ENCODE results near the gene LENG8. TPM values are rescaled to one million over a fixed set of nuclear protein-coding genes. Genes with fewer than 3 reads are reported as not detected.

LENG8 gene
- polyA plus RNA-seq, 6 donors from 2014 or later, result 4.0 to 17.4 (median 8.6) TPM

DNA sequence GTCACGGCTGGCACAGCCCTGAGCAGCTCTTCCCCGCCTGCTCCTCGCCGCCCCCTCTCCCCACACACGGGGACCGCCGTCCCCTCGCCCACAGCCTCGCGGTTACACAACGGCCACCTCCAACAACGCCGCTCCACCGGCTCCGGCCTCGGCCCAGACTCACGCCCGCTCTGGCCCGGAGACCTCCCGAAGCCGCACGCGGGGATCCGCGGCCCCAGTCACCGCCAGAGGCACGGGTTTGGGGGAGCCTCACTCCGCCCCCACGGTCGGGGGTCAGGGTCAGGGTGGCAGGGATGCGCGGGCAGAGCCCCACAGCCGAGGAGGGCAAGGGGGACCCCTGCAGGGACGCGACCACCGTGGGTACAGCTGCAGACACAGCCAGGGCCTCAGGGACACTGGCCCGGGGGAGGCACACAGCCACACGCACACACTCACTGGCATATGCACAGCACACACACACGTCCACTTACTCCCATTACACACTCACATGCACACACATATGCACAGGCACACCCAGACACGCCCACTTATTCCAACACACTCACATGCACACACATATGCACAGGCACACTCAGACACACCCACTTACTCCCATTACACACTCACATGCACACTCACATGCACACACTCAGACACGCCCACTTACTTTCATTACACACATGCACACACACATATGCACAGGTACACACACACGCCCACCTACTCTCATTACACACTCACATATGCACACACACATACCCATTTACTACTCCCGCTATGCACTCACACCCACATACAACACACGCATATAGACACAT is 32.1 kb upstream of the LENG8 start:
- H3K4me3 Mint-ChIP-seq, result peak overlapping the region in 2 of 8 donors; percentile 0 to 64
- peaks cover 18 to 23% (median 21%) of the 10 kb centered on the region in 3 donors for H3K4me1 Mint-ChIP-seq
- DNase-seq, result no peak
- peaks cover 0 to 12% (median 4%) of the 10 kb centered on the region in 7 donors for H3K9me3 Mint-ChIP-seq
- H3K36me3 Mint-ChIP-seq, result peaks cover 0 to 25% of the 10 kb centered on the region in 2 donors
- no peak for ATAC-seq (ENCODE audit: low read depth in 2 of 2)
- peaks cover 44 to 62% (median 48%) of the 10 kb centered on the region in 3 donors for H3K27me3 Mint-ChIP-seq
- peak overlapping the region in 2 of 6 donors; percentile 8 to 17 for H3K27ac Mint-ChIP-seq

- peaks cover 0 to 22% of the 10 kb centered on the region in 2 donors for H3K36me3 Mint-ChIP-seq
- peaks cover 0 to 10% (median 4%) of the 10 kb centered on the region in 7 donors for H3K9me3 Mint-ChIP-seq
- H3K27me3 Mint-ChIP-seq, result peaks cover 39 to 66% (median 51%) of the 10 kb centered on the region in 3 donors
- H3K4me1 Mint-ChIP-seq, result peaks cover 18 to 25% (median 21%) of the 10 kb centered on the region in 3 donors
- DNase-seq, result no peak
- peak overlapping the region in 1 of 6 donors; percentile 1 for H3K27ac Mint-ChIP-seq
- peak; percentile 24 to 33 for ATAC-seq (ENCODE audit: low read depth in 2 of 2)
- peak overlapping the region in 5 of 8 donors; percentile 17 to 80 (median 58) for H3K4me3 Mint-ChIP-seq
These were observed 30.7 kb upstream of the LENG8 start for GRCh38 chr19:54418030-54418929.

GRCh38 chr19:54418930-54419800 is 29.8 kb upstream of the LENG8 start:
- Mint-ChIP-seq H3K9me3 (peaks cover 0 to 3% (median 2%) of the 10 kb centered on the region in 7 donors), H3K4me3 (no peak overlapping the region), H3K36me3 (peaks cover 0 to 13% of the 10 kb centered on the region in 2 donors), H3K27me3 (peaks cover 37 to 66% (median 49%) of the 10 kb centered on the region in 3 donors), H3K27ac (no peak overlapping the region), H3K4me1 (peaks cover 18 to 21% (median 19%) of the 10 kb centered on the region in 3 donors)
- ATAC-seq (ENCODE audit: low read depth in 2 of 2) (no peak), DNase-seq (no peak)

DNA sequence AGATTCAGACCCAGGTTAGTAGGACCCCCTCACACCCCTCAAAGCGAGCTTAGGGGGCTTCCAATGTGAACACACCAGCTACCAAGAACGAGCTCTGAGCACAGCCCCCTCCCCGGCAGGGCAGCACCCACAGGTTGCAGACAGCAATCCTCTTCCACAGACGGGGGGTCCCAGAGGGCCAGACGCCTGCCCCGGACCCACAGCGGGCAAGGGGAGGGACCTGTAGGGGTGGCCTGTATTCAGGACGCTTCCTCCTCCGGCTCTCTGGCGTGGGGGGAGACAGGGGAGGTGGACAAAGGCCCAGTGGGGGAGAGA is 29.0 kb upstream of the LENG8 start:
- Mint-ChIP-seq H3K27me3 (peaks cover 28 to 67% (median 43%) of the 10 kb centered on the region in 3 donors), H3K4me1 (peaks cover 17 to 23% (median 18%) of the 10 kb centered on the region in 3 donors), H3K36me3 (peaks cover 0 to 9% of the 10 kb centered on the region in 2 donors), H3K9me3 (peaks cover 0 to 2% (median 0%) of the 10 kb centered on the region in 7 donors), H3K27ac (no peak overlapping the region), H3K4me3 (no peak overlapping the region)
- no peak for DNase-seq
- ATAC-seq (ENCODE audit: low read depth in 2 of 2), result no peak

DNA sequence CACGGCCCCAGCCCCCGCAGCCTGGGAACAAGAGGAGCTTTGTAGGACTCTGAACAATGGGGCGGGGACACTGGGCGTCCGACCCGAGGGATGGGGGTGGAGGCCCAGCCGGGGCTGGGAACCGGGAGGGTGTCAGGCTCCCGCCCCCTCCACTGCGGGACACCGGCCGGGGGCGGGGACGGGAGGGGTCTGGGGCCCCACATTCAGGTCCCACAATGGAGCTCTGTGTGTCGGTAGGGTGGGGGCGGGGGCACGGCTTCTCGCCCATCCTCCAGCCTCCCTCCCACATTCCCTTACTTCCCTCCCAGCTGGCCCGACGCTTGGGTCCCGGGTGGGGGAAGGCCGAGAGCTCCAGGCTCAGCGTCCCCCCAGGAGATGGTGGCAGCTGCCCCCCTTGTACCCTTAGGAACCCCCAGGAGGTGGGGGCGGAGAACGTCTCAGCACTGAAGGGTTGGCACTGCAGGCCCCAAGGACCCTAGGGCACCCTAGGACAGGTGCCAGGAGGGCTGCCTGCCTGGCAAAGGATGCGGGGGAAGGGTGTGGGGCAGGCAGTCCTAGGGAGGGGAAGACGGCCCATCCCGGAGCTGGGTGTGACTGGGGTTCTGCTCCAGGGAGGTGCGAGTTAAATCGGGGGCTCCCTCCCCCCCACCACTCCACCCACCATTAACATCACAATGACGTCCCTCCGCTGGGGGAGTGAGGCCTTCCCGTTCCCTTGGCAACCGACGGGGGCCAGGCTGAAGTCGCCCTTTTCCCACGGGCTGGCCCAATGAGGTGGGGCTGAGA is 28.4 kb upstream of the LENG8 start:
- no peak for ATAC-seq (ENCODE audit: low read depth in 2 of 2)
- Mint-ChIP-seq H3K36me3 (peaks cover 0 to 9% of the 10 kb centered on the region in 2 donors), H3K9me3 (peaks cover 0 to 2% (median 0%) of the 10 kb centered on the region in 7 donors), H3K27me3 (peaks cover 28 to 72% (median 43%) of the 10 kb centered on the region in 3 donors), H3K4me3 (no peak overlapping the region), H3K27ac (no peak overlapping the region), H3K4me1 (peaks cover 17 to 28% (median 18%) of the 10 kb centered on the region in 3 donors)
- no peak for DNase-seq

- Mint-ChIP-seq H3K4me3 (no peak overlapping the region), H3K36me3 (peaks cover 0 to 9% of the 10 kb centered on the region in 2 donors), H3K4me1 (peaks cover 14 to 23% (median 17%) of the 10 kb centered on the region in 3 donors), H3K27me3 (peaks cover 28 to 71% (median 38%) of the 10 kb centered on the region in 3 donors), H3K9me3 (peaks cover 0 to 2% (median 0%) of the 10 kb centered on the region in 7 donors), H3K27ac (no peak overlapping the region)
- DNase-seq (no peak), ATAC-seq (ENCODE audit: low read depth in 2 of 2) (no peak)
These were observed 27.9 kb upstream of the LENG8 start for GRCh38 chr19:54421169-54421516.

DNA sequence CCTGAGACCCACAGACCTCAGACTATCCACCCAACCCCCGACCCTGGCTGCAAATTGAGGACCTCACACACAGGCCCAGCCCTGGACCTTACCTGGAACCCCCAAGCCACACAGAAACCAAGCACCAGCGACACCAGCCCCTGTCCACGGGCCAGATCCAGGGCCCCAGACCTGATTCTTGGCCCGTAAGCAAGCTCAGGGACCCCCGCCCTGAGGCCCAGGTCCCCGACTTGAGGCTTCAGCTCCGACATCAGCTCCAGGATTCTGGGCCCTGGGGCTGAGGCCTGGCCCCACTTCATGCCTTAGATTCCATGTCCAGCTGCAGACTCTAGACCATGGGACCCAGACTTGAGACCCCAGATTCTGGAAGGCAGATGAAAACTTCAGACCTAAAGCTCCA is 27.5 kb upstream of the LENG8 start:
- DNase-seq (no peak), ATAC-seq (ENCODE audit: low read depth in 2 of 2) (no peak)
- peaks cover 0 to 9% of the 10 kb centered on the region in 2 donors for H3K36me3 Mint-ChIP-seq
- peaks cover 30 to 73% (median 40%) of the 10 kb centered on the region in 3 donors for H3K27me3 Mint-ChIP-seq
- no peak overlapping the region for H3K4me3 Mint-ChIP-seq
- H3K4me1 Mint-ChIP-seq, result peaks cover 14 to 23% (median 17%) of the 10 kb centered on the region in 3 donors
- peaks cover 0 to 2% (median 0%) of the 10 kb centered on the region in 7 donors for H3K9me3 Mint-ChIP-seq
- H3K27ac Mint-ChIP-seq, result no peak overlapping the region

DNA sequence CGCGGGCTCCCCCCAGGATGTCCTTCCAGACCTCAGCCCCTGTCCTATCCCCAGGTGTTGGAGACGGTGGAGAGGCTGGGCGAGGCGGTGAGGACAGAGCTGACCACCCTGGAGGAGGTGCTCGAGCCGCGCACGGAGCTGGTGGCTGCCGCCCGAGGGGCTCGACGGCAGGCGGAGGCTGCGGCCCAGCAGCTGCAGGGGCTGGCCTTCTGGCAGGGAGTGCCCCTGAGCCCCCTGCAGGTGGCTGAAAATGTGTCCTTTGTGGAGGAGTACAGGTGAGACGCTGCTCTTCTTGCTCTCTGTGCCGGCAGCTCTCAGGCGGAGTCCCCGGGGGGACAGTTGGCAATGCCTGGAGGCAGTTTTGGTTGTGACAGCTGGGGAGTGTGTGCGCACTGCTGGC is 26.9 kb upstream of the LENG8 start:
- Mint-ChIP-seq H3K36me3 (peaks cover 0 to 5% of the 10 kb centered on the region in 2 donors), H3K4me3 (no peak overlapping the region), H3K9me3 (peaks cover 0 to 3% (median 0%) of the 10 kb centered on the region in 7 donors), H3K4me1 (peaks cover 13 to 21% (median 15%) of the 10 kb centered on the region in 3 donors), H3K27me3 (peaks cover 27 to 74% (median 39%) of the 10 kb centered on the region in 3 donors), H3K27ac (no peak overlapping the region)
- ATAC-seq (ENCODE audit: low read depth in 2 of 2), result no peak
- no peak for DNase-seq

GRCh38 chr19:54424201-54424600 is 24.8 kb upstream of the LENG8 start:
- H3K4me1 Mint-ChIP-seq, result peaks cover 0 to 7% (median 7%) of the 10 kb centered on the region in 3 donors
- DNase-seq, result no peak
- no peak for ATAC-seq (ENCODE audit: low read depth in 2 of 2)
- H3K36me3 Mint-ChIP-seq, result no peaks in the 10 kb centered on the region
- peaks cover 16 to 69% (median 30%) of the 10 kb centered on the region in 3 donors for H3K27me3 Mint-ChIP-seq
- peaks cover 0 to 3% (median 0%) of the 10 kb centered on the region in 7 donors for H3K9me3 Mint-ChIP-seq
- H3K27ac Mint-ChIP-seq, result no peak overlapping the region
- H3K4me3 Mint-ChIP-seq, result no peak overlapping the region

DNA sequence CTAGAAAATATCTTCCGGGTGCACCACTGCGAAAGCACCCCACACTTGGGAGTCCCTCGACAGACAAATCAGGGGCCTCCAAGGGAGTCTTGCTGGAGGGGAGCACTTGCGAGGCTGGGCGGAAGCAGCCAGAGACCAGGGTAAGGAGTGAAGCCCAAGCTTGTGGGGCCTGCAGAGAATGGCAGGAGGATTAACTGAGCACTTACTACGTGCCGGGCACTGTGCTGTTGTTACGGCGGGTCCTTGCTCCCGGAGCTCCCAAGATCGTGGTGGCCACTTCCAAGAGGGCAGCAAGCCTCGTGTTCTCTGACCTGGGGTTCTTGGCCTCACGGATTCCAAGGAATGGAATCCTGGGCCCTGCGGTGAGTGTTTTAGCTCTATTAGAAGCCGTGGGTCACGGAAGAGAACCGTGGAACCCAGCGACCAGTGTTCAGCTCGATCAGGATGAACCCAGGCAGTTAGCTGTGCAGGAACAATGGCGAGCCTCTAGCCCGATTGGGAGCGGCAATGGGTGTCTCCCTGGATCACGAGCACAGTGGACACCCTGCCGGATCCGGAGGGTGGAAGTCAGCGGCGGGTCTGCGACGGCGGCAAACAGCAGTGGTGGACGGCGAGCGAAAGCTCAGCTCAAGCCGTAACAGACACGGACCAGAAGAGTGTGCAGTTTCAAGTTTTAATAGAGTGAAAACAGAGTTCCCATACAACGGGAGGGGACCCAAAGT is 24.2 kb upstream of the LENG8 start:
- Mint-ChIP-seq H3K27me3 (peaks cover 15 to 70% (median 36%) of the 10 kb centered on the region in 3 donors), H3K27ac (no peak overlapping the region), H3K36me3 (no peaks in the 10 kb centered on the region), H3K9me3 (peaks cover 0 to 3% (median 0%) of the 10 kb centered on the region in 7 donors), H3K4me1 (peaks cover 2 to 10% (median 7%) of the 10 kb centered on the region in 3 donors), H3K4me3 (peak overlapping the region in 3 of 8 donors; percentile 3 to 40 (median 9))
- DNase-seq, result no peak
- ATAC-seq (ENCODE audit: low read depth in 2 of 2), result no peak

DNA sequence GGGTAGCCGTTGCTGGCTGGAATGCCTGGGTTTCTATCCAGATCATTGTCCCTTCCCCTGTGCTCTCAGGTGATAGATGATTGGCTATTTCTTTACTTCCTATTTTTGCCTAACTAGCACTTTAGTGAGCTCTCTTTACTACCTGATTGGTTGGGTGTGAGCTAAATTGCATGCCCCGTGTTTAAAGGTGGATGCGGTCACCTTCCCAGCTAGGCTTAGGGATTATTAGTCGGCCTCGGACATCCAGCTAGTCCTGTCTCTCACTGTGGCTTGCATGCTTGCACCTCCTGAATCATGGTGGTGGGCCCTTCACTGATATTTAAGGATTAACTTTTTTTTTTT is 23.6 kb upstream of the LENG8 start:
- H3K9me3 Mint-ChIP-seq, result peaks cover 0 to 3% (median 0%) of the 10 kb centered on the region in 7 donors
- no peak overlapping the region for H3K27ac Mint-ChIP-seq
- no peak overlapping the region for H3K4me3 Mint-ChIP-seq
- DNase-seq (no peak), ATAC-seq (ENCODE audit: low read depth in 2 of 2) (no peak)
- H3K27me3 Mint-ChIP-seq, result peaks cover 14 to 70% (median 36%) of the 10 kb centered on the region in 3 donors
- peaks cover 4 to 12% (median 10%) of the 10 kb centered on the region in 3 donors for H3K4me1 Mint-ChIP-seq
- H3K36me3 Mint-ChIP-seq, result no peaks in the 10 kb centered on the region
